Astrocyte of the hippocampus (primary cell): Measurements from ENCODE around the gene BBX.
"Not testable (repeated sequence)": the region's sequence is repeated elsewhere in the genome, so short reads cannot be mapped to it uniquely, and the experiment has no call there.

Source experiments
- DNase-seq: peaks from one replicate; pipeline ENCODE4 v3.0.0; 2011; ENCODE audit warnings: low read depth, low spot score

BBX gene

GRCh38 chr3:107682580-107682979 lies 159.8 kb downstream of the BBX start:
- DNase-seq = no peak

GRCh38 chr3:107683447-107683846 lies 160.7 kb downstream of the BBX start:
- peak; percentile 72 for DNase-seq

DNA sequence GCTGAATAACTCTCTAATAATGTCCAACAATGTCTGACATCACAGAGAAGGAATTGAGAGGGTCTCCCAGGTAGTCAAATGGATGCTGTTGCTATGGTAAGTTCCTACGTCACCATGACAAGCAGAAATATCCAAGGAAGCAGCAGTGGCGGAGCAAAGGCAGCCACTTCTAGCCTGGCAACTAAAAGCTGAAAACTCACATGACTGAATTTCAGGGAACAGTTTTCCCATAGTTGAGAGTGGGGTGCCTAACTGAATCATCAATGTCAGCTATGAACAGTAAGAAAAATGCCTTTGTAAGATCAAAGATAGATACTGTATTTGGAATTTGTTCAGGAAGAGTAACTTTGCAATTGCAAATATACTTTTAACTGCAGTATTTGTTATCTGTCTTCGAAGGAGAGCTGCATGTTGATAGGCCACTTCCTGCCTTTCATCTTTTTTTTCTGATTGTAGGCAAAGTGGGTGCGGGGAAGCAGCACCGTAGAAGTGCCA lies 161.7 kb downstream of the BBX start:
- peak; percentile 65 for DNase-seq

- DNase-seq = no peak
These were observed 162.6 kb downstream of the BBX start for GRCh38 chr3:107685383-107685782.

DNA sequence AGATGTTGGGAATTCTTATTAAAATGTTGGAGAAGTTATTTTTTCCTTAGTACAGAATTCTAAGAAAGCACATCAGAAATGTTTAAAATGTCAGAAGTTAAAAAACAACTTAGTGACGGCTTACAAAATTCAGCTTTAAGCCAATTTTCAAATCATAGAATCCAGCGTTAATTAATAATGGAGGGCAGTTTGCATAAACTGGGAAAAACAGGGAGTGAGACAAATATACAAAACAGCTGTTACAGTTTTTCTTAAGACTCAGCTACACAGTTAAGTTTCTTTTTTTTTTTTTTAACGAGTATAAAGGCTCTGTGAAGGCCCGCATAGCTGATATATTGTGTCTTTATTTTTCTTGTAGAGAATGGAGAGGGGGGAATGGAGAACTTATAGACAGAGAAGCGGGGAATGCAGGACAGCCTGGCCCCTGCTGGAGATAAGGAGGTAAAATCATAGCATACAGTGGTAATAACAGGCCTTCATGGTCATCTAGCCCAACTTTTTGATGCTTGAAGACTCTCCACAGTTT lies 164.4 kb downstream of the BBX start:
- DNase-seq = no peak

- DNase-seq = no peak
These were observed 166.6 kb downstream of the BBX start for GRCh38 chr3:107689355-107689754.

DNA sequence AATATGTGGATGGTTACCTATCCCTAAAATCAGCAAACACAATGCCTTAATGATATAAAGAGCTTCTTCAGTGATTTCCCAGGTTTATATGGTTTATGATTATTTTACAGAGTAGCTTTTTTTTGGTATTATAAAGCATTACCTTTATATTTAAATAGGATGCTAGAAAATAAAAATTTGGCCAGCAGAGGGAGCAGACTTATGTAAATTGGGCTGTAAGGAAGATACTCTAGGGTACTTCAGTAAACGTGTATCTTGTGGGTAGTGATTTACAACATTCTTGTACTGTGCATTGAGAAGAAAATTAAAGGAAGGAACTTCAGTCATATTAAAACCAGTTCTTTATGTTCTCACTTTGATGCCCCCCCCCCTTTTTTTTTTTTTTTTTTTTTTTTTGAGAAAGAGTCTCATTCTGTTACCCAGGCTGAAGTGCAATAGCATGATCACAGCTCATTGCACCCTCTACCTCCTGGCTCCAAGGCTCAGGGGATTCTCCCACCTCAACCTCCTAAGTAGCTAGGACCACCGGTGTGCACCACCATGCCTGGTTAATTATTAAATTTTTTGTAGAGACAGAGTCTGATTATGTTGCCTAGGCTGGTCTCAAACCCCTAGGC lies 167.9 kb downstream of the BBX start:
- DNase-seq = peak; percentile 66

- DNase-seq = not testable (repeated sequence)
These were observed 169.2 kb downstream of the BBX start for GRCh38 chr3:107691984-107692383.

GRCh38 chr3:107697348-107697747 lies 174.6 kb downstream of the BBX start:
- not testable (repeated sequence) for DNase-seq

GRCh38 chr3:107697855-107698254 lies 175.1 kb downstream of the BBX start:
- DNase-seq = not testable (repeated sequence)

DNA sequence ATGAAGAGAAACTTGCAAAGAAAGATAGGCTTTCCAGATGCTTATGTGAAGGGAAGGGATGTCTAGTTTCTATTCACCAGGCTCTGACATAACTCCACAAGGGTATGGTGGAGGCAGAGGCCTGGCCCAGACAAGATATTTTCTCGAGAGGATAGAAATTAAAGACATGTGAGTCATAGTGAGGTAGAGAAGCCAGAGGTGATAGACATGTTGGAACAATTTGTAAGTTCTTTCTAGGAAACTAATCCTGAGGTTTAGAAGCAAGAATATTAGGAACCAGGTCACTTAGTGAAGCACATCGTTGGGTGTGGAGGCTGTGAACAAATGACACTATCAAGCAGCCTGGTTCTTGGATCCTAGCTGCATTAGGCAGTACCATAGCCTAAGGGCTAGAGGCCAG lies 176.9 kb downstream of the BBX start:
- DNase-seq = peak; percentile 35

DNA sequence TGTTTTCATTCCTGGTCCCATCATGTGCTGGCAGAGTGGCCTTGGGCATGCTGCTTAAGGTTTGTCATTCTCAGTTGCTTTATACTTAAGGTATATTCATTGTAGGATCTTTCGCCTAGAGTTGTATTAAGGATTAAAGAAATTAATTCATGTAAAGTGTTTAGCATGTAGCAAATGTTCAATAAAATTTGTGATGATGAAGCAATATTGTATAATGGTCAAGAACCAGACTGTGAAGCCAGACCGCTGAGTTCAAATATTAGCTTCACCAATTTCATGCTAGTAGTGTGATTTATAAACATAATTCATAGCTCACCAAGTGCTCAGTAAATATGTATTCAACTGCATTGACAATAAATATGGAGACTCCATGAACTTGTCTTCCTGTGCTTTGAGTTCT lies 178.5 kb downstream of the BBX start:
- DNase-seq = no peak

- peak; percentile 40 for DNase-seq
These were observed 181.7 kb downstream of the BBX start for GRCh38 chr3:107704477-107704876.

- peak; percentile 53 for DNase-seq
These were observed 182.3 kb downstream of the BBX start for GRCh38 chr3:107705046-107705445.

GRCh38 chr3:107710851-107711250 lies 188.1 kb downstream of the BBX start:
- peak; percentile 66 for DNase-seq

GRCh38 chr3:107716734-107717133 lies 194.0 kb downstream of the BBX start:
- no peak for DNase-seq

- no peak for DNase-seq
These were observed 195.8 kb downstream of the BBX start for GRCh38 chr3:107718547-107718946.

DNA sequence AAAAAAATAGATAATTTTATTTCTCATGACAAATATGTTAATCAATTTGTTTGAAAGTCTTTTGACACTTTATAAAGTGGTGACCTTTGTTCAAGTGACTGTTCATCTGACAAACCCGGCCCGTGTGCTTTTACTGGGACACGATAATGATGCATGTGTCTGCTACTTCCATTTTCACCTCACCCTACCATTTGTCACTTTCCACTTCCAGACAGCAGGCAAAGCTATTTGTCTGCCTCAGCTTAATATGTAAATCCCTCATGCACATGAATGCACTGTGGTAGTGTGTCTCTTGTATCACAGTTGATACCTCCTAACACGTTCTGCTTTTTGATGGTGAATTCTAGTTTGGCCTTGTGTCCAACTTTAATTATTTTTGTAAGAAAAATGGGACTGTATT lies 204.3 kb downstream of the BBX start:
- DNase-seq = no peak

DNA sequence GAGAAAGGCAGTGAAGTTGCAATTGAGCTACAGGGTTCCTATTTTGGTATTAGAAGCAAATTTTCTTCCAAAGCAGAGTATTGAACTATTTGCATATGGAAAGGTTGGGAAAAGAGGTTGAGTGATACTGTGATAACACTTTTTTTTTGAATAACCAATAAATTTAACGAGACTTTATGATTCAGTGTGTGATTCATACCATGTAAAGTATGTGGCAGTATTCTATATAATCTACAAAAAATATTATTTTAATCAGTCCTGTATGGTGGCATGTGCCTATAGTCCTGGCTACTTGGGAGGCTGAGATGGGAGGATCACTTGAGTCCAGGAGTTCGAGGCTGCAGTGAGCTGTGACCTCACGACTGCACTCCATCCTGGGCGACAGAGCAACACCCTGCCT lies 206.9 kb downstream of the BBX start:
- no peak for DNase-seq

GRCh38 chr3:107734317-107734716 lies 211.6 kb downstream of the BBX start:
- DNase-seq = no peak

GRCh38 chr3:107737914-107738313 lies 215.2 kb downstream of the BBX start:
- no peak for DNase-seq

GRCh38 chr3:107738486-107739183 lies 215.9 kb downstream of the BBX start:
- DNase-seq = no peak

- DNase-seq = no peak
These were observed 216.5 kb downstream of the BBX start for GRCh38 chr3:107739227-107739626.
